HG02885 (cell line): ENCODE measurements around the gene KAT6B.
A peak's percentile ranks its signal among the peaks of the same experiment; 100 is the strongest.

ENCODE experiments used
- ATAC-seq: cut with Tn5 transposase; IDR thresholded peaks from one replicate; pipeline ENCODE4 v1.9.1; 2021; ENCODE audit warnings: mild to moderate bottlenecking; ENCODE audit not compliant: unreplicated experiment, poor library complexity

Gene KAT6B

DNA sequence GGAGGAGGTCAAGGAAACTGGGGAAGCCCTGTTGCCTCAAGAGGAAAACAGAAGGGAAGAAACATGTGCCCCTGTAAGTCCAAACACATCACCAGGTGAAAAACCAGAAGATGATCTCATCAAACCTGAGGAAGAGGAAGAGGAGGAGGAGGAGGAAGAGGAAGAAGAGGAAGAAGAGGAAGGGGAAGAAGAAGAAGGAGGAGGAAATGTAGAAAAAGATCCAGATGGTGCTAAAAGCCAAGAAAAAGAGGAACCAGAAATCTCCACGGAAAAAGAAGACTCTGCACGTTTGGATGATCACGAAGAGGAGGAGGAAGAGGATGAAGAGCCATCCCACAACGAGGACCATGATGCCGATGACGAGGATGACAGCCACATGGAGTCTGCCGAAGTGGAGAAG, 202.3 kb downstream of the KAT6B start:
- ATAC-seq, result no peak

DNA sequence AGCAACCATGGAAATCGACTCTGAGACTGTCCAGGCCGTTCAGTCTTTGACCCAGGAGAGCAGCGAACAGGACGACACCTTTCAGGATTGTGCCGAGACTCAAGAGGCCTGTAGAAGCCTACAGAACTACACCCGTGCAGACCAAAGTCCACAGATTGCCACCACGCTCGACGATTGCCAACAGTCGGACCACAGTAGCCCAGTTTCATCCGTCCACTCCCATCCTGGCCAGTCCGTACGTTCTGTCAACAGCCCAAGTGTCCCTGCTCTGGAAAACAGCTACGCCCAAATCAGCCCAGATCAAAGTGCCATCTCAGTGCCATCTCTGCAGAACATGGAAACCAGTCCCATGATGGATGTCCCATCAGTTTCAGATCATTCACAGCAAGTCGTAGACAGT, 203.0 kb downstream of the KAT6B start:
- no peak for ATAC-seq

DNA sequence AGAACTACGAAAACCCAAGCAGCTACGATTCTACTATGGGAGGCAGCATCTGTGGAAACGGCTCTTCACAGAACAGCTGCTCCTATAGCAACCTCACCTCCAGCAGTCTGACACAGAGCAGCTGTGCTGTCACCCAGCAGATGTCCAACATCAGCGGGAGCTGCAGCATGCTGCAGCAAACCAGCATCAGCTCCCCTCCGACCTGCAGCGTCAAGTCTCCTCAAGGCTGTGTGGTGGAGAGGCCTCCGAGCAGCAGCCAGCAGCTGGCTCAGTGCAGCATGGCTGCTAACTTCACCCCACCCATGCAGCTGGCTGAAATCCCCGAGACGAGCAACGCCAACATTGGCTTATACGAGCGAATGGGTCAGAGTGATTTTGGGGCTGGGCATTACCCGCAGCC, 203.5 kb downstream of the KAT6B start:
- no peak for ATAC-seq

DNA sequence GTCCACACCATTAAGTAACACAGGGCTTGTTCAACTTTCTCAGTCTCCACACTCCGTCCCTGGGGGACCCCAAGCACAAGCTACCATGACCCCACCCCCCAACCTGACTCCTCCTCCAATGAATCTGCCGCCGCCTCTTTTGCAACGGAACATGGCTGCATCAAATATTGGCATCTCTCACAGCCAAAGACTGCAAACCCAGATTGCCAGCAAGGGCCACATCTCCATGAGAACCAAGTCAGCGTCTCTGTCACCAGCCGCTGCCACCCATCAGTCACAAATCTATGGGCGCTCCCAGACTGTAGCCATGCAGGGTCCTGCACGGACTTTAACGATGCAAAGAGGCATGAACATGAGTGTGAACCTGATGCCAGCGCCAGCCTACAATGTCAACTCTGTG, 204.0 kb downstream of the KAT6B start:
- no peak for ATAC-seq

DNA sequence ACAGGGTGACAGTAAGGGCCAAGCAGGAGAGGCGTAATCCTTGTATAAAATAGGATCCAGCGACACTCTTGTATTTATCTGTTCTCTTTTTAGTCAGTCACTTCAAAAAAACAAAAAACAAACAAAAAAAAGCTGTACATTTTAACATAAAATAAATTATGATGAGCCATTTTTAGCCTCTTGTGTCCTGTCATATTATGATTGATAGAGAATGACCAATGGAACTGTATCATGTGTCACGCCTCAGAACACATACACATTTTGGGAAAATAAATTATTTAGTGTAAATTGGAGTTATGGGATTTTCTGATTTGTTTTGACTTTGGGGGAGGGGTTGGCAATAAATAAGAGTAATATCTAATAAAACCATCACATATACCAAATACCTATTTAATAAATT, 205.7 kb downstream of the KAT6B start:
- ATAC-seq, result no peak

DNA sequence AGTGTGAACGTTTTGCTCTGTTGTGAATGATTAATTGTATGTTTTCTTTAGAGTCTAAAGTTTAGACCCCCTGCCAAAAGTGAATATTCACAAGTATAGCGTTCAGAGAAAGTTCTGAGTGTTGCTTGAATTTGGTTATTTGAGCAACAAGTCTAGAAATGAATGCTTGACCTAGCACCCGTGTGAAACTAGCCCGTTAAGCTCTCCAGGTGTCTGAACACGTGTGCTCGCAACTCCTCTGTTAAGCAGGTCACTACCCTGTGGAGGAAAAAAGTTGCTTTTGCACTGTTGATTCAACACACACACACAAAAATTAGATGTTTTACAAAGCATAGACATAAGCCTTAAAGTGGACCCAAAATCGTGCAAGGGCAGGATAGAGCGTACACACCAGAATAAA, 206.4 kb downstream of the KAT6B start:
- ATAC-seq, result no peak

DNA sequence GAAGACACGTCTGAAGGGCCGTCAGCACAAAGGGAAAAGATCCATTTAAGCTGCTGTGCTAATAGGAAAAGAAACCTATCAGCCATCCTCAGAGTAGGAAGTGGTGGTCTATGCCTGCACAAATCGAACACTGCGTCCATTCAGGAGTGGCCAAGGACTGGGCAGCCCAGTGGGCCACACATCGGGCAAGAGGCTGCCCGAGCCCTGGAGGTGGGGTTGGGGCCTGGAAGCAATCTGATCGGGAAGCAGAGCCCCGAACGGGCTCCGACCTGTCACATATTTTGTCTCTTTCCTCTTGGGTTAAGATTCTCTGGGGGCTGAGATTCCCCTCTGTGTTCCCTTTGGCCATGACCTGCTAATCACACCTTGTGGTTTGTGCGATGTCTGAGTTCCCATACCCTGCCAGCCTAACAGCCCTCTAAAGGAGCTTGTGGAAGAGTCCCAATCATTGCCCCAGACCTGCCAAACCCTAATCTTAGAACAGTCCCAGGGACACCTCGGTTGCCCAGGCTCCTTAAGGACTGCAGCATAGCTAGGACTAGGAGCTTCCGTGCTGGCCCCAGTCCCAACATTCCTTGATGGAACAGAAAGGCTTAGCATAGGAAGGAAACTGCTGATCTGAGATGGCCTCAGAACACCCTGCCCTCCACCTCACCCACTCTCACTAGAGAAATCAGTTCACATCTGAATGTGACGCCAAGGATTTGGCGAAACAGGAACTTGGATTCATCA, 207.2 kb downstream of the KAT6B start:
- no peak for ATAC-seq

DNA sequence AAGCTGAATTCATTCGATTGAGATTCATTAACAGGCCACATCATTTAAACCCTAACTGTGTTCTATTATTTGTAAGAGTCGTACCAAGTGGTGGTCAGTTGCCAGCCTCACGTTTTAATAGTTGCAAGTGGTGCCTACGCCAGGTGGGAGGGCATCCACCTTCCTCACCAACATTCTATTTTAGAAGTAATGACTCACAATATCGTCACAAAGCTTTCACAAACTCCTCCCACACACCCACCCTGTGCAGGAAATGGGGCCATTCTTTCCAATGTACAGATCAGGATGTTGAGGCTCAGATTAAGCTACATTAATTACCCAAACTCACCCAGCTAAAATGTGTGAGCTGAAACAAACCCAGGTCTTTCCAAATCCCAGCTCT, 207.7 kb downstream of the KAT6B start:
- no peak for ATAC-seq

DNA sequence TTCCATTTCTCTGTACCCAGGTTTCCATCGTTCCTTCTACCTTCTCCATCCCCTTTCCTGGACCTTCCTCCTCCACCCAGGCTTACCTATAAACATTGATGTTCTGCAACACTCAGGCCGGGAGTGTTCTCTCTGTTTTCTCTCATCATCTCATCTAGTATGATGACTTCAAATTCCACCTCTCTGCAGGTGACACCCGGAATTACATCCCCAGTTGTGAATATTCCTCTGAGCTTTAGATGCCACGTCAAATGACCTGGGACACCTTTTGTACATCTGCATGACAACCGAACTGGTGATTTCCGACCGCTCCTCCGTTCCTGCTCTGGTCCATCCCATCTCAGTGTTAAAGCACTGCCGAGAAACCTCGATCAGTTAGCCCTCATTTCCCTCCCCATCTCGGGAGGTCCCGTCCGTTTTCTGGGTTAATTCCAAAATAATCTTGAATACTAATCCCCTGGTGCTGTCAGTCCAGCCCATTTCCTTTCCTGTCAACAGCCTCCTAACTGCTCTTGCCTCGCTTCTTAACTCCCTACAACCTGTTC, 208.4 kb downstream of the KAT6B start:
- no peak for ATAC-seq

DNA sequence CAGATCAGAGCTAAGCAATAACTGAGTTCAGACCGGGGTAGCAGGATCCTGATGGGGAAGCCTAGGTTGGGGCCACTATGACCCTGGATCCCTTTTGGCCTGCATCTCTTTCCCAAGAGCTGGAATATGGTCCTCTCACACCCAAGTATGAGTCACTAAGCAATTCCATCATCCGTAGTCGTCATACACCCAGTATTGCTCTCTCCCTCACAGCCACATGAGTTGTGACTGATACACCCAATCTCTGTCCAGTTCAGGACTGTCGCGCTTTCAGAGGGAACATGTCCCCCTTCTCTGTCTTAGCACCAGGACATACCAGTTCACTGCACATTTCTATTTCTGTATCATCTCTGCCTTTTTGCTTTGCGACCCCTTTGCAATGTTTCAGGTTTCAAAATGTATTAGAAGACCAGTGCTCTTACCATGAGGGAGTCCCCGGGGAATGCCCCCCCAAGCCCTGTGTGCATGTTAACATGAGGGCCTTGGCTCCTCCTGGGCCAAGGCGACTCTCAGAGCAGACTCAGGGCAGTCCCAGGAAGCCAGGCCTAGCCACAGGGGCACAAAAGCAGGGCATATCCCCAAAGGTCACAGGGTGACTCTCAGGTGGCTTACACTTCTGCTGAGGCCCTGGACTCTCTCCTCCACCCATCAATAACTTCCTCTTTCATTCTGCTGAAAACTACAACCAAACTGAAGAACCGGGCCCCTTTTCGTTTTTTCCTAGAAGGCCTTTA, 209.7 kb downstream of the KAT6B start:
- ATAC-seq, result peak; percentile 75

DNA sequence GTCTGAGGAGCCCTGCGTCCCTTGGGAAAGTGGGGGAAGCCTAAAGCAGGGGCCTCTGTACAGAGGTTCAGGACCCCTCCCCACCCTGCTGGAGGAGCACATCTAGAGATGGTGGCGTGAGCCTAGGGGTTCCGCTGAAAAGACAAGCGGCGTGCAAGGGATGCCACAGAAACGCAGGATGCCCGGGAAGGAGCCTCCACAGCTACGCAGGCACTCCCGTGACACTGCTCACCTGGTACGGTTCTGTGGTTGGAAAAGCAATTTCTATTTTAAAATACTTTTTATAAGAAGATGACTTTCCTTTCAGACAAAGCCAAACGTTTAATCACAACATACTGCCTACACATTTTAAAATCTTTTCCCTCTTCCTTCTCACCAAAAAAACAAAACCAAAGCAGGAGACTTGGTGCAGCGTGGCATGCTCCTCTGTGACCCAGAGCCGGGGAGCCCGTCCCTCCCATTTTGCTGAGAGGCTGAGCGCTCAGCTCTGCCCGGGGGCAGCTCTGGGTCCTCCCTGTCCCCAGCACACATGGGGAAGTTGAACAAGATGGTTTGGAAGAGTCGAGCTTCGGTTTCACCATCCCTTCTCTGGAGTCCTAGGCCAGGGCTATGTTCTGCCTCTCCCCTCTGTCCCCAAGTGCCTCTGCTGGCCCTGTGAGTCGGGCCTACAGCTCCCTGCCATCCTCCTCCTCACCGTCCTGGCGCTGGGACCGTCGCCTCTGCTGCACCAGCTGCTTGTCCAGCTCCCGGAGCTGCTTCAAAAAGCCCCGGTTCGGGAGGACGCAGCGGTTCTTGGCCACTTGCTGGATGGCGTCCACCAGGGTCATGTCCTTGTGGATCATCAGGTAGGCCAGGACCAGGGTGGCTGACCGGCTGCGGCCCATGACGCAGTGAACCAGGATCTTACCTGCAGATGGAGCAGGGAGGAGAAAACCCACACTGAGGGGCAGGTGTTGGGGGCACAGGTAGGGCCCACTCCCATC, 211.1 kb downstream of the KAT6B start:
- ATAC-seq, result no peak

DNA sequence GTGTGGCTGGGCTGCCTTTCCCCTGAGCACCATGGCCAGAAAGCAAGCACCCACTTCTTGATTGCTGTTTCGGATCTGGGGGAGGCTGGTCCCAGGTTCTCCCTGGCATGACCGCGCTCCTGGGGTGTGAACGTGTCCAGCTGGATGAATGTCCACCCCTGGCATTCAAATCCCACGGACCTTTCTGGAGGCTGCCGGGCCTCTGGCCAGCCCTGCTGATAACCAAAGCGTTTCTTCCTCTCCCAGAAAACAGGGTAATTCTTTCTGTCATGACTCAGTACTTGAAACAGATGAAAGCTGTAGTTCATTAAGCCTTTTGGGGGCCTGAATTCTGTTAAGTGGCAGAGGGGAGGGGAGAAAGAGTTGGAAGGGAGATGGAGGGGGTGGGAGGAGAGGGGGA, 211.9 kb downstream of the KAT6B start:
- ATAC-seq, result no peak

DNA sequence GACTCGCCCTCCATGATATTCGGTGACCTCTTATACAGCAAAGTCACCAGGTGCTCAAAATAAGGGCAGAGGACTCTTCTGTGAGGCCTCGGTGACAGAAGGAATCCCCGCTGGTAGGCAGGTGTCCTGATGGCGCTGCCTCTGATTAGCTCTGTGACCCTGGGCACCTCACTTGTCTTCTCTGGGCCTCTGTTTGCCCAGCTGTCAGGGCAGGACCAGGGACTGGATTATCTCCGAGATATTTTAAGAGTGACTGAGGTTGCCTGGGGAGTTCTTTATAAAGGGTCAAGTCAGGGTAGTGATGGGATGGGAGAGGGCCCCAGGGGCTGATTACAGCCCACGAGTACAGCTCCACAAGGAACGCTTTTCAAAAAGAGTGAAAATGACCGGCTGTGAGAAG, 214.2 kb downstream of the KAT6B start:
- no peak for ATAC-seq

DNA sequence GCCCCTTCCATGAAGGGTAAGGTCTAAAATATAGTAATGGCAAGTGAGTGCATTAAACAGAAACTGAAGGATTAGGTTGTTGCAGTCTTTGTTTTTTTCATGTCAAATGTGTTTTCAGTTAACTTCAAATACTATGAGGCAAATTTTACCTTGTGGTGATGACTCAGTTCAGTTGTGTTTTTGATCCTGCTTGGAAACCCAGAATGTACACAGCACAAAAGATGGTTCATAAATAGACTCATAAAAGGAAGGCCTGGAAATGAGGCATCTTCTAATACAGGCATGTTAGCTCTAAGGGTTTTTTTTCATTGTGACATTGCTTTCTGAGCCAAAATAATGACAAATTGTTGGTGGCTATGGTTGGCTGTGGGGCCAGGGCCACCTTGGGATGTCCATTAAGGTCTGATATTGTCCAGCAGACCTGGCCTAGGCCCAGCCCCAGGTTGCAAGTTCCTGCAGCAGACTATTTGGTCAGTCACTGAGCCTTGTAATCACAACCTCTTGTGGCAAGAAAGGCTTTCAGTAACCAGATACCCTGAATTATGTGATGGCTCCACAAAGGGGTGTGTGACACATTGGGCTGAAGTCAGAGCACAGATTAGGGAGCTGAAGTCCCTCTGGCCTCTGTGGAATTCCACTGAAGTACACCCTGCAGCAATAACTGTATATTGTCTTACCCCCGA, 216.0 kb downstream of the KAT6B start:
- no peak for ATAC-seq

DNA sequence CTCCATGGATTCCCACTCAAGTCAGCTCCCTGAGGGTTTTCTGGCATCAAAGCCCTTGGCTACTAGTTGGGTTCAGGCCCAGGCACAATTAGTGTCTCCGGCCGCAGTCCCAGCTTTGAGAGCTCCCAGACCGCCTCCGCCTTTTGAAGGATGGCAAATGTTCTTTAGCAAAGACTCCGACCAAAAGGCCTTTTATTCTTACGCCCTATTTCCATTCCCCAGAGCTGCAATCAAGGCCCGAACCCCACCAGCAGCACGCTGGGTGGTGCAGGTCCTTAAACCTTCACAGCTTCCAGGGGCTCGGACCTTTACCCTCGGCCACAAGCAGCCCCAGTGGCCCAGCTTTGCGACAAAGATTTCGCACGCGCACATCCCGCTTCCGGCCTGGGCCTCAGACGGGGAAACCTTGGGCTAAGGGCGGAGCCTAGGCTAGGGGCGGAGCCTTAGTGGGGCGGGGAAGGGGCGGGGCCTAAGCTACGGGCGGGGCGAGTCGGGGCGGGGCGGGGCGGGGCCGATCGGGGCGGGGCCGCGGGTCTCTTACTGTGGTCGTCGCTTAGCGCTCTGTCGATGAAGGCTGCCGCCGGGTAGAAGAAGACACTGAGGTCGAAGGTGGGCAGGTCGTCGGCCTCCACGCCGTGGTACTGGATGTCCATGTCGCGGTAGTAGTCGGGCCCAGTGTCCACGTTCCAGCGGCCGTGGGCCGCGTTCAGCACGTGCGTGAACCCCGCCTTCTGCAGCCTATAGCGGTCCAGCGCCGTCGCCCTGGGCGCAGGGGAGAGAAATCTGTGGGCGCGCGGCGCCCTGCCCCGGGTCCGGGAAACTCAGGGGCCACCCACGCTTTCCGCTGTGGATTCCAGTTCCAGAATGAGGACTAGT, 217.1 kb downstream of the KAT6B start:
- ATAC-seq, result peak; percentile 73

DNA sequence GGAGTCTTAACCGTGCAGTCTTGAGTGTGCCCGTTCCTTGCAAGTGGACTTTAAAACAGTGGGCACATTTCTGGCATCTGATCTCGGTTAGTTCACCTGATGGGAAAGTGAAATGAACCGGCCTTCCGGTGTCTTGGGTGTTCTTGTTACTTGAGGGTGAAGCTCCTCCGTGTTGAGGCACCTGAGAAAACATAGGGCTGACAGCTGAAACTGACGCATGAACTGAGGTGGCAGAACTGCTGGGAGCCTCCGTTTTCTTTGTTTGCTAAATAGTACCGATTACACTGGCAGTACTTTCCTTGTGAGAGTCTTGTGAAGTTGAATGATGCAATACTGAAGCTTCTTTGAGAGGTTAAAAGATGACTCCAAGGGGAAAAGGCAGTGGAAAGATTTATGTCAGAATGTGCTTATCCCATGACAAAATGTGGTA, 222.3 kb downstream of the KAT6B start:
- no peak for ATAC-seq

DNA sequence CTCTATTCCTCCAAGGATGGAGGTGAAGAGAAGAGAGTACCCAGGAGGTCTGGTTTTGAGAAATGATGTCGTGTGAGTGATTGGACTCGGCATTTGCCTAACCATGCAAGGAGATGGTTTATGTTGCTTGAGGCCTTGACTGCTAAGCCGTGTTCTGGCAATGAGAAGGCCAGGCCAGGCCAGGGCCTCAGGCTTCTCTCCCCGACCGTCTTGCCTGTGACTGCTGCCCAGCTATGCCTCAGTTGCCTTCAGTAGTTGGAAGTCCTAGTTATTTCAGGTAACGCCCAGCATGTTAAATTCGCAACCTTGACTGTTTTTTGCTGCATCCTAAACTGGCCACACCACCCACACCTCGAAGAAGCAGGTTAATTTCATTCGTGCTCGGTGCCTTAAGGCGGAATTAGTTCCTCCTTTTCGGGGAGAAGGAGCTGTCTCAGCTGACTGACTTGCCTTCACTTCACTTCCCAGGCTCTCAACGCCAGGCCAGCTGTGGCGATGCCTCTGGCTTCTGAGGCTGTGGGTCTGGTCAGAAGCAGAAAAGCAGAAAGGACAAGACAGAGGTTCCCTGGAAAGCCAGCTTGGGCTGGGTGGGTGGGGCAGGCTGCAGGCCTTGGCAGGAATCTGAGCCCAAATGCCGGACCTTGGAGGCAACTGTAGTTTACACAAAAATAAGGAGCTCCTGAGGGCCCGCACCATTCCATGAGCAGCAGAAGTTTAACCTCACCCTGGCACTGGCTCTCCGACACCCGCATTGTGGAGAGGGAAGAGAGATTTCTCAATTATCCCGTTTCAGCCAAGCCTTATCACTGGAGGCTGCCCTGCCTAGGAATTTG, 223.1 kb downstream of the KAT6B start:
- no peak for ATAC-seq
